Measurements from ENCODE around the gene NDST3. TPM values are rescaled to one million over a fixed set of nuclear protein-coding genes. Genes with fewer than 3 reads are reported as not detected.

The NDST3 gene
- 0.23 TPM in 1 of 2 replicates, not detected in the other for total RNA-seq (2014; rRNA removed; shearing (Covaris generic))

GRCh38 chr4:118034053-118034785 is at the start of gene NDST3:
Gene NDST3 (plus strand): TSS chr4:118034486. CDS start chr4:118053911, 19,425 bp downstream.

Small RNA genes within 50 kb of the gene (small RNA-seq; reads per million reads assigned to genes)
- gene SNORA24 = not detected
